GM13977 (cell line): Measurements from ENCODE around the gene DTX3.
A peak's percentile ranks its signal among the peaks of the same experiment; 100 is the strongest.
"Not testable (repeated sequence)": the region's sequence is repeated elsewhere in the genome, so short reads cannot be mapped to it uniquely, and the experiment has no call there.

Source experiments
- DNase-seq: peaks from one replicate; pipeline ENCODE4 v3.0.0; 2012; ENCODE audit warnings: low spot score
- CTCF ChIP-seq: IDR thresholded peaks from 2 replicates; pipeline ENCODE4 v1.5.1; 2012; ENCODE audit warnings: mild to moderate bottlenecking, control low read depth; ENCODE audit not compliant: insufficient read depth; ENCODE audit errors: extremely low read depth, missing control alignments
- in situ Hi-C: fragments of 300-500 bp; cut with MboI; formaldehyde crosslinking; loops from one replicate; pipeline ENCODE4 v1.12.0; 2022; ENCODE audit warnings: low sequenced_read_pairs, low pct_unique_long_range_greater_than_20kb, mixed read lengths, inconsistent platforms; ENCODE audit not compliant: unreplicated experiment

DTX3 gene

GRCh38 chr12:57632958-57633840 lies 28.6 kb downstream of the DTX3 start, which contains the start of gene B4GALNT1:
TSS of gene B4GALNT1 (minus strand) at chr12:57633201. CDS start at chr12:57632132, 1,069 bp downstream.
- peak; percentile 84 for DNase-seq
- in situ Hi-C loops = no loop called here
- peak; percentile 92 for TF ChIP-seq CTCF

GRCh38 chr12:57636731-57637130 lies 32.1 kb downstream of the DTX3 start:
- in situ Hi-C loops, DNase-seq: not testable (repeated sequence)

GRCh38 chr12:57637364-57637763 lies 32.7 kb downstream of the DTX3 start:
- no peak for TF ChIP-seq CTCF
- in situ Hi-C loops = no loop called here

GRCh38 chr12:57638096-57638495 lies 33.5 kb downstream of the DTX3 start:
- in situ Hi-C loops = no loop called here
- DNase-seq = no peak
- TF ChIP-seq CTCF = no peak

More at GRCh38 chr12:57637364-57637763, 32.7 kb downstream of the DTX3 start:
- no peak for DNase-seq

GRCh38 chr12:57640175-57641042 lies 35.8 kb downstream of the DTX3 start:
- in situ Hi-C loops = no loop called here
- DNase-seq = no peak
- no peak for TF ChIP-seq CTCF

DNA sequence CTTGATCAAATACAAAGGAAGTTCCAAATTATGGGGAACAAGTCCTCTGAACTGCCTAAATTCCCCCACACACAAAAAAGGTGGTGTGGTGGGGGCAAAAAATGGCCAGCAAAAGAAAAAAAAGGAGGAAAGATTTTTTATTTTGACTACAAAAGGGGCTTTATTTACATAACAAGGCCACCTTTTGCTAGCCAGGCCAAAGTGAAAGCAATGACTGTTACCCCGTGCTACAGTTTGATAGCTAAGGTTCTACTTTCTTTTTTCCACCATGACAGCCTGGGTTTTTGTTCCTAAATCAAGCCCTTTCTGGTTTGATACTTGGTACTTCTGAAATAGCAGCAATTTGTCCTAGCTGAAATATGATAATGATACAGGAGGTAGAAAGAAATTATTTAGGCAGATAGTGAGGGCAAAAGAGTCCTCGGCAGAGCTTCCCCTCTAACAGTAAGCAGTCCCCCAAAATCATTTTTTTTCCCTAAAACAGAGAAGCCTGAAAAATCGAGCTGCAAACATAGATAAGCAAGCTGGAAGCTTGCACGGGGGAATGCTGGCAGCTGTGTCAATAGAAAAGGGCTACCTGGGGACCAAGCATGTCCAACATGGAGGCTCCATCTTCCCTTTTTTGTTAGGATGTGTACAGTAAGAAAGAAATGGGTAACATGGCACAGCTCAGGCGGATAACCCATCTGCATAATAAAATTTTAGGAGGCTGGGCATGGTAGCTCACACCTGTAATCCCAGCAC lies 37.2 kb downstream of the DTX3 start:
- DNase-seq = no peak
- in situ Hi-C loops = no loop called here
- no peak for TF ChIP-seq CTCF

GRCh38 chr12:57645990-57646658 lies 41.5 kb downstream of the DTX3 start:
- DNase-seq, in situ Hi-C loops: not testable (repeated sequence)

- DNase-seq, in situ Hi-C loops: not testable (repeated sequence)
These were observed 42.0 kb downstream of the DTX3 start for GRCh38 chr12:57646659-57647049.
